RWPE2 (cell line): ENCODE results near the gene THAP4.

Source experiments
- ATAC-seq: fragments of 200-7000 bp; cut with Tn5 transposase; 3 replicates; pipeline ENCODE4 v1.9.1; 2021; ENCODE audit warnings: low read depth
- DNase-seq: peaks from one replicate; pipeline ENCODE4 v3.0.0-alpha.2; 2020; ENCODE audit warnings: low spot score
- H3K27ac ChIP-seq: fragments of 450-650 bp; 2 replicates; pipeline ENCODE4 v1.5.1; 2017; ENCODE audit warnings: mild to moderate bottlenecking; ENCODE audit not compliant: poor library complexity, severe bottlenecking
- H3K27me3 ChIP-seq: fragments of 250-450 bp; sonication (Bioruptor Pico); 2 replicates; pipeline ENCODE4 v1.5.1; 2021; ENCODE audit warnings: mild to moderate bottlenecking, moderate library complexity; ENCODE audit not compliant: insufficient read depth, poor library complexity, severe bottlenecking
- H3K36me3 ChIP-seq: fragments of 250-450 bp; sonication (Bioruptor Pico); 2 replicates; pipeline ENCODE4 v1.5.1; 2020; ENCODE audit warnings: low read depth, mild to moderate bottlenecking, moderate library complexity
- H3K4me1 ChIP-seq: fragments of 250-450 bp; sonication (Bioruptor Pico); 2 replicates; pipeline ENCODE4 v1.5.1; 2021; ENCODE audit warnings: mild to moderate bottlenecking, moderate library complexity; ENCODE audit not compliant: insufficient read depth, poor library complexity, severe bottlenecking
- H3K4me3 ChIP-seq: fragments of 250-450 bp; sonication (Bioruptor Pico); 2 replicates; pipeline ENCODE4 v1.5.1; 2021; ENCODE audit warnings: mild to moderate bottlenecking, moderate library complexity; ENCODE audit not compliant: severe bottlenecking
- H3K9me3 ChIP-seq: fragments of 250-450 bp; sonication (Bioruptor Pico); 2 replicates; pipeline ENCODE4 v1.5.1; 2021; ENCODE audit warnings: mild to moderate bottlenecking, moderate library complexity; ENCODE audit not compliant: severe bottlenecking
- TF ChIP-seq, protein P1 (sequence below): fragments of 450-650 bp; IDR thresholded peaks from one replicate; pipeline ENCODE4 v1.5.1; 2017; ENCODE audit warnings: mild to moderate bottlenecking, moderate library complexity; ENCODE audit not compliant: poor library complexity, severe bottlenecking

Gene THAP4

DNA sequence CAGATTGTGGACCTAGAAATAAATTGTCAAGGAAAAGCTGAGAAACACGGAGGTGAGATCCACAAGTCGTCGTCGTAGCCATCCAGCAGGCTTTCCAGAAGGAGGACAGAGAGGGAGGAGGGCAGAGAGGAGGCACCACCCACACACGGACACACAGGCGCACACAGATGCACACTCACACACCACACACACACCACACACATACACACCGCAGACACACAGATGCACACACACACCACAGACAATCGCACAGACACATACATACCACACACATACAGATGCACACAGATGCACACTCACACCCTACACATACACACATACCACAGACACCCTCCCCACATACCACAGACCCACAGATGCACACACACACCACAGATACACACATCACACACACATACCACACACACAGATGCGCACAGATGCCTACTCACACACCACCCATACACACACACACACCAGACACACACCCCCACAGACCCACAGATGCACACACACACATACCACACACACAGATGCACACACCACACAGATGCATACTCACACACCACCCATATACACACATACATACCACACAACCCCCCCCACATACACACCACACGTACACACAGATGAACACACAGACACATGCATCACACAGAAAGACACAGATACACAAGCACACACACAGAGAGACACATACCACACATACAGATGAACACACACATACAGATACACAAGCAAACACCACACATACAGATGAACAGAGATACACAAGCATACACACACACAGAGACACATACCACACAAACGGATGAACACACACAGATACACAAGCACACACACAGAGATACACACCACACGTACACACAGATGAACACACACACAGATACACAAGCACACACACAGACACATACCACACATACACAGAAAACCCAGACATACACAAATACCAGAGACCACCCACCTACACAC lies 91.2 kb downstream of the THAP4 start:
- ATAC-seq (no peak), DNase-seq (no peak)
- H3K27me3 ChIP-seq, result peaks cover 12% of the 10 kb centered on the region
- no peaks in the 10 kb centered on the region for H3K9me3 ChIP-seq
- no peaks in the 10 kb centered on the region for H3K36me3 ChIP-seq
- TF ChIP-seq, protein P1, sequence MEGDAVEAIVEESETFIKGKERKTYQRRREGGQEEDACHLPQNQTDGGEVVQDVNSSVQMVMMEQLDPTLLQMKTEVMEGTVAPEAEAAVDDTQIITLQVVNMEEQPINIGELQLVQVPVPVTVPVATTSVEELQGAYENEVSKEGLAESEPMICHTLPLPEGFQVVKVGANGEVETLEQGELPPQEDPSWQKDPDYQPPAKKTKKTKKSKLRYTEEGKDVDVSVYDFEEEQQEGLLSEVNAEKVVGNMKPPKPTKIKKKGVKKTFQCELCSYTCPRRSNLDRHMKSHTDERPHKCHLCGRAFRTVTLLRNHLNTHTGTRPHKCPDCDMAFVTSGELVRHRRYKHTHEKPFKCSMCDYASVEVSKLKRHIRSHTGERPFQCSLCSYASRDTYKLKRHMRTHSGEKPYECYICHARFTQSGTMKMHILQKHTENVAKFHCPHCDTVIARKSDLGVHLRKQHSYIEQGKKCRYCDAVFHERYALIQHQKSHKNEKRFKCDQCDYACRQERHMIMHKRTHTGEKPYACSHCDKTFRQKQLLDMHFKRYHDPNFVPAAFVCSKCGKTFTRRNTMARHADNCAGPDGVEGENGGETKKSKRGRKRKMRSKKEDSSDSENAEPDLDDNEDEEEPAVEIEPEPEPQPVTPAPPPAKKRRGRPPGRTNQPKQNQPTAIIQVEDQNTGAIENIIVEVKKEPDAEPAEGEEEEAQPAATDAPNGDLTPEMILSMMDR, result no peak
- no peak overlapping the region for H3K27ac ChIP-seq
- H3K4me1 ChIP-seq, result peaks cover 22% of the 10 kb centered on the region
- no peak overlapping the region for H3K4me3 ChIP-seq

DNA sequence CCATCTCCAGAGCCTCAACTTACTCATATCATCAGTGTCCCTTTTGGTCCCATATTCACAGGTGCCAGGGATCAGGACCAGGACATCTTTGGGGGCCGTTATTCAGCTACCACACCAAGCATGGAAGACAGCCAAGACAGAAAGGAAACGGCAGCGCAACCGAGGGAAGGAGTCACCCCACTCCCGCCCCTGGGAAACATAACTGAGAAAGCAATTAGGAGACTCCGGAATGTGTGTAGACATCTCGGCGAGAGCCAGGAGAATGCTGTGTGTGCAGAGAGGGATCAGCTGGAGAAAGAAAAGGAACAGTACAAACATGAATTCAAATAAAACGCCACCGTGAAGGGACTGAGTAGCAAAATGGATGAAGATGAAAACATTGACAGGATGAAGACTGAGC lies 91.9 kb downstream of the THAP4 start:
- DNase-seq (no peak), ATAC-seq (no peak)
- Histone ChIP-seq H3K27me3 (peaks cover 12% of the 10 kb centered on the region), H3K36me3 (no peaks in the 10 kb centered on the region), H3K4me1 (peaks cover 27% of the 10 kb centered on the region), H3K9me3 (no peaks in the 10 kb centered on the region), H3K27ac (no peak overlapping the region), H3K4me3 (no peak overlapping the region)
- TF ChIP-seq, protein P1, result no peak

DNA sequence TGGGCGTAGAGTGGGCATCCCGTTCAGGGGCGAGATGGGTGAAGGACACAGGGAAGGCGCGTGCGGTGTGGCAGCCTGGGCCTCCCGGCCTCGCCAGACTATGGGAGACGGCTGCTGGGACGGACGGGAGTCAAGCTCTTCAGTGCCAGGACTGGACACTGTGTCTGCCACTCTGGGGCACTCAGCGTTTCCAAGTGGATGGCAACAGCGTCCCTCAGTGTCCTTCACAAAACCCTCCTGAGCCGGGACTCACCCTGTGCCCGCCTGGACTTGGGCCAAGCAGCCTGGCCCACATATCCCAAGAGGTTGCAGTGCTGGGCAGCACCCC lies 94.7 kb downstream of the THAP4 start:
- Histone ChIP-seq H3K36me3 (no peaks in the 10 kb centered on the region), H3K27me3 (peaks cover 12% of the 10 kb centered on the region), H3K4me3 (no peak overlapping the region), H3K9me3 (no peaks in the 10 kb centered on the region), H3K4me1 (peaks cover 15% of the 10 kb centered on the region), H3K27ac (no peak overlapping the region)
- ATAC-seq, result no peak
- DNase-seq, result no peak
- TF ChIP-seq, protein P1, result no peak

DNA sequence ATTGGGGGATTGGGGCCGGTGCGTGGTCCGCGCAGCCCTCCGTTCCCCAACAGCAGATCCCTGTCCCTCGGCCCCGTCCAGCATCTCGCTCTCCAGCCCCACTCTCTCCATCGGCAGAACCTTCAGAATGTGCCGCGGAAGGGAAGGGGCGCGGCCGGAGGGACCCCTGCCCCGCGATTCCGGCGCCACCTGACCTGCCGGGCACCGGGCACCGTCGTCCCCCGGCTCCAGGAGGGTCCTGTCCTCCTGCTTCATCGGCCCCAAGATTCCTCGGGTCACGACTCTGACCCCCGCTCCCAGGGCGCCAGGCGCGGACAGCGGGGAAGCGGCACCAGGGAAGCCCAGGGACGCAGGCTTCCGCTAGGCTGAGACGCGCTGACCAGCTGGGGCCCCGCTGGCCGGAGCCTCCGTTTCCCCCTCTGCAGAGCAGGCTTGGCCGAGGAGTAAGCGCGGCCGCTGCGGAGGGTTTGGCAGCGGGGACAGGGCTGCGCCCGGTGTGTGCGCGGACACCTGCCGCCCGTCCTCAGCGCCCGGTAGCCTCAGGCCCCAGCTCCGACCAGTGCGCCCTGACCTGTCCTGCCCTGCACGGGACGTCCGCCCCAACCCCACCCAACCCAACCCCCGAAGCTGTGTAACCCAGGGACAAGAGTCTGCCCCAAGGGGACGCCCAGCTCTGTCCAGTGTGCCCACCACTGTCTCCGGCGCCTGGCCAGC lies 95.2 kb downstream of the THAP4 start:
- peak; percentile 10; the same call in 2 of the 3 replicates for ATAC-seq
- Histone ChIP-seq H3K27ac (no peak overlapping the region), H3K27me3 (peaks cover 12% of the 10 kb centered on the region), H3K9me3 (no peaks in the 10 kb centered on the region), H3K4me3 (peak overlapping the region; percentile 9), H3K36me3 (no peaks in the 10 kb centered on the region), H3K4me1 (peaks cover 9% of the 10 kb centered on the region)
- DNase-seq, result no peak
- TF ChIP-seq, protein P1, result no peak
